Activated T-helper 17 cell treated with anti-CD3 and anti-CD28 coated beads, Interleukin-2, amount 50 U/mL, for 72 hours (primary cell): Measurements from ENCODE around the gene RFFL. TPM values are rescaled to one million over a fixed set of nuclear protein-coding genes. Genes with fewer than 3 reads are reported as not detected.

Source experiments
- ATAC-seq: fragments of 150-1000 bp; cut with Tn5 transposase; replicated peaks from 2 replicates; pipeline ENCODE4 v1.10.0; 2021; ENCODE audit warnings: mild to moderate bottlenecking, moderate library complexity
- H3K27ac Mint-ChIP-seq: one replicate; pipeline ENCODE4 v1.8.0; 2022; ENCODE audit warnings: mixed read lengths
- H3K27me3 Mint-ChIP-seq: one replicate; pipeline ENCODE4 v1.8.0; 2022; ENCODE audit warnings: mixed read lengths
- H3K36me3 Mint-ChIP-seq: one replicate; pipeline ENCODE4 v1.8.0; 2022; ENCODE audit warnings: low read depth, mild to moderate bottlenecking, mixed read lengths
- H3K4me1 Mint-ChIP-seq: one replicate; pipeline ENCODE4 v1.8.0; 2022; ENCODE audit warnings: mixed read lengths
- H3K4me3 Mint-ChIP-seq: one replicate; pipeline ENCODE4 v1.8.0; 2022; ENCODE audit warnings: mild to moderate bottlenecking, mixed read lengths
- H3K9me3 Mint-ChIP-seq: one replicate; pipeline ENCODE4 v1.8.0; 2022; ENCODE audit warnings: mixed read lengths
- total RNA-seq, 2 donors: library from RNA; stranded (reverse); gene quantifications; one replicate each; pipeline ENCODE4 v1.2.3, GENCODE V29; 2022

RFFL gene
- total RNA-seq, 2 donors from 2014 or later = 32.9 to 51.1 TPM

DNA sequence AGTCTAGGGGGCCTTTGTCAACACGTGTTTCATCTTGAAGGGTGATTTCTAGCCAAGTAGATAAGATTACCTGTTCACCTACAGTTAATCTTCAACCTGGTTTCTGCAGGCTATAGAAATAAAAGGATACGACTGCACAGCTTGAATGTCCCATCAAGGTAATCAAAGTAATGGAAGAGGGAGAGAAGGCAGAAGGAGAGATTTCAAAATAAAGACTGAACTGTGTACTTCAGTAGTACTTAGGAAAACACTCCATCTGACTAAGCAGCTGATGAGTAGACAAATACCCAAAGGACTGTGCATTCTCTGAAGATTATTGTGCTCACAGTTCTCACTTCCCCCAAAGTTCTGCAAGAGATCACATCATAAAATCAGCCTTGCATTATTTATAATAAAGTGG, 5.8 kb upstream of the RFFL start:
- H3K4me3 Mint-ChIP-seq = peak overlapping the region; percentile 5
- H3K4me1 Mint-ChIP-seq = peaks cover 44% of the 10 kb centered on the region
- H3K27me3 Mint-ChIP-seq = no peaks in the 10 kb centered on the region
- no peak for ATAC-seq
- H3K36me3 Mint-ChIP-seq = peaks cover 64% of the 10 kb centered on the region
- H3K9me3 Mint-ChIP-seq = no peaks in the 10 kb centered on the region
- H3K27ac Mint-ChIP-seq = no peak overlapping the region

DNA sequence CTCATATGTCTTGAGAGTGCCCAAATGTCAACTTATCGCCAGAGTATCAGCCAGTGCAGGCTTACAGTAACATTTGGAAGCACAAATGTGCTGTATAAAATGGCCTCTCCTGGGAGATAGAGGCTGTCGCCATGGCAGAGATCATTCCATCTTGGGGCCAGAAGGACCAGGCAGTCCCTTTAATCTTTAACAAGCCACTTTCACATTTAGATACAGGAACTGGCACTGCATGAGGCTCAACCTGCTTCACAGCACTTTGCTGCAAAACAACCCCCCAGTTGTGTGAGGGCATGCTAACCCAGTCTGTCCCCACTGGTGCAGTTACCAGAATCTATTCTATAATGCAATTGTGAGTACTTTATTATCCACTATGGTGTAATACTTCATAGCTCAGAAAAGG, 4.7 kb upstream of the RFFL start:
- H3K27ac Mint-ChIP-seq = no peak overlapping the region

DNA sequence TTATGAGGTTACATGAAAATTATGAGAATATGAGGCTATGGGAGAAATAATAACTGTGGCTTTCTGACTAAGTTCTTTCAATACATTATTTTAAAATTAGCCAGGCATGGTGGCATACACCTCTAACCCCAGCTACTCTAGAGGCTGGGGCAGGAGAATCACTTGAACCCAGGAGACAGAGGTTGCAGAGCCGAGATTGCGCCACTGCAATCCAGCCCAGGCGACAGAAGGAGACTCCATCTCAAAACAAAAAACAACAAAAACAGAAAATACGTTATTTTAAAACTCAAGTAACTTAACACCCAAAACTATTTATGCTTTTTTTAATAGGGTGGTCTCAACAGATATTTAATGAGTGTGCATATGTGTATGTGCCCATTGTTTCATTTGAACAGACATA, 2.4 kb upstream of the RFFL start:
- ATAC-seq = no peak
- Mint-ChIP-seq H3K4me1 (peaks cover 45% of the 10 kb centered on the region), H3K27ac (no peak overlapping the region), H3K27me3 (no peaks in the 10 kb centered on the region), H3K9me3 (no peaks in the 10 kb centered on the region), H3K36me3 (peaks cover 58% of the 10 kb centered on the region), H3K4me3 (peak overlapping the region; percentile 38)

More for the DNA sequence above, 4.7 kb upstream of the RFFL start:
- Mint-ChIP-seq H3K4me1 (peaks cover 41% of the 10 kb centered on the region), H3K27me3 (no peaks in the 10 kb centered on the region), H3K36me3 (peaks cover 60% of the 10 kb centered on the region), H3K4me3 (peak overlapping the region; percentile 43), H3K9me3 (no peaks in the 10 kb centered on the region)
- no peak for ATAC-seq

DNA sequence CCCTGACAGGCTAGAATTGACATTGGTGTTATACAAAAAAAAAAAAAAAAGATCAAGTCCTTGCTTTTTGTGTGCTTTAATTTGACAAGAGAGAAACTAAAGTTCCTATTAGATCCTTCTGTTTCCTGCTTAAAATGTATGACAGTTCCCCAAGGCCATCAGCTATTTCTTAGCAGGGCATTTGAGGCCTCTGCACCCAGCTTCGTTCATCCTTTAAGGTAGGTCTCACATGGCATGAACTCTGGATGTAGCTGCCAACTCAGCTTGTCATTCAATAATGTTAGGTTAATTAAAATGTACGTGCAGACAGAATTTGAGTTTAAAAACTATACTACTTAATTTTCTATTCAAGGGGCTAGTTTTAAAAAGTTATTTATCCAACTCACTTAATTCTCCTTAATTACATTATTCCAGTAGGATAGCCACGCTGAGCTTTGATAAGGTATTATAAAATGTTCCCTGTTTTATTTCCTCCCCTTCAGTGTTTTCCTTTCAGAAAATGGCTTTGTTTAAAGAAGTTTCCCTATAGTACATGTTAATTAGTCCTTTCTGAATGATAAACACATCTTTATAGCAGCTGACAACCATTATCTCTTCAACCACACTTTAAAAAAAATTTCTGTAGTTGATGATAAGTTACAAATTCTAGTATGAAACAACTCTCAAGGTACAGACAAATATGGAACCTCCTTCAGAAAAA, 1.2 kb upstream of the RFFL start:
- H3K27me3 Mint-ChIP-seq = no peaks in the 10 kb centered on the region
- peaks cover 48% of the 10 kb centered on the region for H3K4me1 Mint-ChIP-seq
- peaks cover 61% of the 10 kb centered on the region for H3K36me3 Mint-ChIP-seq
- H3K4me3 Mint-ChIP-seq = peak overlapping the region; percentile 57
- no peaks in the 10 kb centered on the region for H3K9me3 Mint-ChIP-seq
- ATAC-seq = no peak
- peak overlapping the region; percentile 78 for H3K27ac Mint-ChIP-seq

DNA sequence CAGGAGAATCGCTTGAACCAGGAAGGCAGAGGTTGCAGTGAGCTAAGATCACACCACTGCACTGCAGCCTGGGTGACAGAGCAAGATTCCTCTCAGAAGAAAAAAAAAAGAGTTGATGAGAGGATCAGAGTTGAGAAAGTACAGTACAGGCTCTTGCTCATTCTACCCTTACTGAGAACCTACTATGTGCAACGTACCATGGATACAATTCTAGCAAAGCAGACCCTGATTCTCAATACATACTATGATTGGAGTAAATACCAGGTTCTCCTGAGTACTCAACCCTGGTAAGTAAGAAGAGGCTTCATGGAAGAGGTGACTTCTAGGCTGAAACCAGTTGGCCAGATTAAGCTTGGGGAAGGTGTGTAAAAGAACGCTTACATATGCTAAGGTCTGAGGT, 1.2 kb downstream of the RFFL start:
- no peak for ATAC-seq
- Mint-ChIP-seq H3K4me1 (peaks cover 43% of the 10 kb centered on the region), H3K9me3 (no peaks in the 10 kb centered on the region), H3K27ac (peak overlapping the region; percentile 78), H3K36me3 (peaks cover 64% of the 10 kb centered on the region), H3K4me3 (peak overlapping the region; percentile 57), H3K27me3 (no peaks in the 10 kb centered on the region)

DNA sequence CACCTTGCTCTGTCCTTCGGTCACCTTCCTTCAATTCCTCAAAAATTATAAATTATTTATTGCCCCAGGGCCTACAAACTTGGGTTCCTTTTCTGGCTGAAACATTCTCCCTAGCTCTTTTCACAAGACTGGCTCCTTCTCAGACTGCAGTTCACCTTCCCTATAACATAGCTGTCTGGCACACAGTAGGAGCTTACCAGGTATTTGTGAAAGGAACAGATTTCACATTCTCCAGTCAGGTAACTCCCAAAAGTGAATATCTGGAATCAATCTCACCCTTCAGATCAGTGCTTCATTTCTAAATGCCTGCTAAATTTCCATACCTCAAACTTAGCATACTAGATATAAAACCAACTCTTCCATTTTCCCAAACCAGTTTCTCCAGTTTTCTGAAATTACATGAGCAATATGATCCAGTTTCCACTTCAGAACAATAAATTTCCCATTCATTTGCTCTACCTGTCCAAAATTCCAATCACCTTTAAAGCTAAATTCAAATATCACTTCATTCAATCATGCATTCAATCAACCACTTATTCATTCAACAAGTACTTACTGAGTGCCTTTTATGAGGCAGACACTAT, 6.1 kb downstream of the RFFL start:
- Mint-ChIP-seq H3K9me3 (peaks cover 3% of the 10 kb centered on the region), H3K27me3 (no peaks in the 10 kb centered on the region), H3K27ac (peak overlapping the region; percentile 53), H3K4me1 (peaks cover 43% of the 10 kb centered on the region), H3K4me3 (no peak overlapping the region), H3K36me3 (peaks cover 47% of the 10 kb centered on the region)
- no peak for ATAC-seq

DNA sequence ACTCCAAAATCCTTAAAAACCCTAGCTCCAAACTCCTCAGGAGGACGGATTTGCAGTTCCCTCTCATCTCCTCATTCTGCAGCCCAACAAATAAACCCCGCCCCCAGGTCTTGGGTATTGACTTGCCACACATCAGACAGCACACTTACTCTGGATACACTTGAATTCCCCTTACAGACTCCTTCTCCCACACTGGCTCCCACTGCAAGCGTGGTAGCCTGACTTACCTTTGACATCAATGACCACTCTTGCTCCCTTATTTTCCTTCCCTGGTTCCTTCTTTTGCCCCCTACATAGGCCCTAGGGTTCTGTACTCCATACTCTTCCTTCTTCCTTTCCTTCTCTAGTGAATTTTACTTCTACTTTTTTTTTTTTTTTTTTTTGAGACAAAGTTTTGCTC, 7.5 kb downstream of the RFFL start:
- H3K4me1 Mint-ChIP-seq = peaks cover 52% of the 10 kb centered on the region
- peaks cover 3% of the 10 kb centered on the region for H3K9me3 Mint-ChIP-seq
- no peak for ATAC-seq
- peaks cover 36% of the 10 kb centered on the region for H3K36me3 Mint-ChIP-seq
- H3K4me3 Mint-ChIP-seq = no peak overlapping the region
- H3K27ac Mint-ChIP-seq = peak overlapping the region; percentile 67
- no peaks in the 10 kb centered on the region for H3K27me3 Mint-ChIP-seq

DNA sequence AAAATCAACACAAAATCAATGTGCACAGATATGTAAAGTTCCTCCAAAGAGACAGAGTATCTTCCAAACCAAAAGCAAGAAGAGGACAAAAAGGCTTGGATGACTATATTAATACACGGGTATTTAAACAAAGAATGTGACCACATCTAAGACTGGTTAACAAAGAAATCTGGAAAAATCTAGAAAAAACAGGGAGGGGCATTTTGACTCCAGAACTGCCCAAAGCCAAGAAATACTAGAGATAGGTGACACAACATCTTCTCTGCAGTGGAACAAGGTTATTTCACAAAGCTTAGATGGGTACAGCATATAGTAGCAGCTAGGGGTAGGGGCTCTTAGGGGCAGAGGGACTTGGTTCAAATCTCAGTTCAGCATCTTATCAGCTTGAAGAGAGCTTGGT, 10.3 kb downstream of the RFFL start:
- H3K27ac Mint-ChIP-seq = peak overlapping the region; percentile 83
- H3K27me3 Mint-ChIP-seq = no peaks in the 10 kb centered on the region
- peaks cover 60% of the 10 kb centered on the region for H3K4me1 Mint-ChIP-seq
- ATAC-seq = no peak
- peaks cover 22% of the 10 kb centered on the region for H3K36me3 Mint-ChIP-seq
- peak overlapping the region; percentile 65 for H3K4me3 Mint-ChIP-seq
- H3K9me3 Mint-ChIP-seq = peaks cover 3% of the 10 kb centered on the region

DNA sequence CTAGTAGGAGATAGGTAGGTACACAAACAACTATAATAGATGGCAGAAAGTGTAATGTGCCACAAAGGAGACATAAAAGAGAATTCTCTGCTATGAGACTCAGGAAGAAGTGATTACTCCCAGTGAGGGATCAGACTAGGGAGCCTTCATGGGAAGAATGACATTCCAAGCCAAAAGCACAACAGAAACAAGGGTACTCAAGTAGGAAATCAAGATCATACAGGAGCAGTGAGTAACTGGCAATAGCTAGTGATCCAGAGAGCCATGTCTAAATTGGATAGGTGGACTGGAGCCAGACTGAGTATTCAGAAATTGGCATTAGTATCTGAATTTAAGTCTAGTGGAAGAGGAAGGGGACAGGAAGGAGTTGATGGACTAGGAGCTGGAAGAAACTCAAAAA, 10.7 kb downstream of the RFFL start:
- no peak for ATAC-seq
- Mint-ChIP-seq H3K4me3 (peak overlapping the region; percentile 65), H3K36me3 (peaks cover 20% of the 10 kb centered on the region), H3K27ac (peak overlapping the region; percentile 83), H3K9me3 (peaks cover 3% of the 10 kb centered on the region), H3K27me3 (no peaks in the 10 kb centered on the region), H3K4me1 (peaks cover 56% of the 10 kb centered on the region)

DNA sequence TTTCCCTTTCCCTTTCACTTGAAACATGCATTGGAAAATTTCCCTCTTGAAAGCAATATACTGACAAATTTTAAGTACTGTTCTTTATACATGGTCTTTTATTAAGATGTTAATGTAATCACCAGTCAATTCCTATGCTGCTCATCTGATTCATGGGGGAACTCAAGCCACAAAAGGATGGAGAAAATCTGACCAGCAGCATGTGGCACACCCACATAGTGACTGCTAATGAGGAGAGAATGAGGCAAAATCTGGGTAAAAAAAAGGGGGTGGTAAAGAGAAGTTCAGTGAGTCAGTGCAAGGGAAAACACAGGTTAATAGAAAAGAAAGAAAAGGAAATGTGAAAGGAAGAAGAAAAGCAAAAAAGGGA, 11.3 kb downstream of the RFFL start:
- Mint-ChIP-seq H3K27ac (peak overlapping the region; percentile 83), H3K4me3 (peak overlapping the region; percentile 65), H3K9me3 (peaks cover 3% of the 10 kb centered on the region), H3K36me3 (peaks cover 14% of the 10 kb centered on the region), H3K4me1 (peaks cover 52% of the 10 kb centered on the region), H3K27me3 (no peaks in the 10 kb centered on the region)
- ATAC-seq = peak; percentile 70

DNA sequence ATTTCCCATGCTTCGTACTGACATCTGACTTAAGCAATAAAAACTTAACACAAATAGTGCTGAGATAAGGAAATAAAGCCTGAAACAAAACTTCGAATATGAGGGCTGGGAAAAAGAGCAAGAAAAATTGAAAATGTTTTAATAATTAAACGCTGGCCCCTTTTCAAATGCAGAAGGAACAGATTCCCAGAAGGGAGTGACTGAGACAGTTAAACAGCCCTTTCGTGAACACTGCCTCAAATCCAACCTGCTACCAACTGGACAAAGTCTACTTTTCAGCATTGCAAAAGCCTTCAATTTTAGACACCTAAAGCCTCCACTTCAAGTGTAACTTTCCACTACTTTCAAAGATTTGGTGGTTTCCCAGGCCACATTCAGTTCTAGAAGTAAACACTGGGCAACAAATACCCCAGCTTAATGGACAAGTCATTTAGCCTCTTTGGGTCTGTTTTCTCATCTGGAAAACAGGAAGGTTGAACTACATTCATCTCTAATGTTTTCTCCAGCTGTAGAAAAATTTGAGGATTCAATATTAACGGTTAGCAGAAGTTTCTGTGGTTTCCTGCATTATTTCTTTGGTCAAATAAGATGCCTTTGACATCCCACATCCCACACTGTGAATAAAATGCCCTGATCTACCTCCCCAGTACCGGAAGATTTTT, 11.8 kb downstream of the RFFL start:
- peaks cover 18% of the 10 kb centered on the region for H3K36me3 Mint-ChIP-seq
- peaks cover 3% of the 10 kb centered on the region for H3K9me3 Mint-ChIP-seq
- ATAC-seq = peak; percentile 41
- H3K4me3 Mint-ChIP-seq = peak overlapping the region; percentile 65
- H3K27me3 Mint-ChIP-seq = no peaks in the 10 kb centered on the region
- peaks cover 57% of the 10 kb centered on the region for H3K4me1 Mint-ChIP-seq
- H3K27ac Mint-ChIP-seq = peak overlapping the region; percentile 83

DNA sequence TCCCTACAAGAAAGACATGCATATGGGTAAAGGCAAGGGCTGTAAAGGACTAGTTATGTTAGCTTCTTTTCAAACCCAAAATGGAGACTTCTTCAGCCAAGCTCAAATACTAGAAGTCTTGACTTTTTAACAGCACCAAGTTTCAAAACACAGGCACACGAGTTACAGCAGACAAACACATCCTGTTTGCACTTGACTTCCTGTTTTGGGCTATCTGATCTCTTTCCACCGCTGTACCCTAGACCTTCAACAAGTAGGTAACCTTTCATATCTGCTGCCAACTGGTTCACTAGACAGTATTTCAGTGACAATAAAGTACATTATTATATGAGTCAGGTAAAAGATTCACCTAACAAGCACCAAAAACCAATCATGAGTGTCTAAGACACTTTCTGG, 12.3 kb downstream of the RFFL start:
- Mint-ChIP-seq H3K36me3 (peaks cover 23% of the 10 kb centered on the region), H3K27ac (peak overlapping the region; percentile 83), H3K4me3 (peak overlapping the region; percentile 65), H3K4me1 (peaks cover 61% of the 10 kb centered on the region), H3K9me3 (peaks cover 3% of the 10 kb centered on the region), H3K27me3 (no peaks in the 10 kb centered on the region)
- peak; percentile 22 for ATAC-seq

DNA sequence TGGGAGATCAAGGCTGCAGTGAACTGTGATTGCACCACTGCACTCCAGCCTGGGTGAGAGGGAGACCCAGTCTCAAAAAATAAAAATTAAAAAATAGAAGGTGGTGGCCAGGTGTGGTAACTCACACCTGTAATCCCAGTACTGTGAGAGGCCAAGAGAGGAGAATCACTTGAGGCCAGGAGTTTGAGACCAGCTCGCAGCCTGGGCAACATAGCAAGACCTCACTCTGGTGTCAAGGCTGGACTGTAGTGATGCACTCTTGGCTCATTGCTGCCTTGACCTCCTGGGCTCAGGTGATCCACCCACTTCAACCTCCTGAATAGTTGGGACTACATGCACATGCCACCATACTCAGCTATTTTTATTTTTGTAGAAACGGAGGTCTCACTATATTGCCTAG, 13.3 kb downstream of the RFFL start:
- Mint-ChIP-seq H3K36me3 (peaks cover 17% of the 10 kb centered on the region), H3K4me1 (peaks cover 61% of the 10 kb centered on the region), H3K9me3 (peaks cover 3% of the 10 kb centered on the region), H3K27ac (no peak overlapping the region), H3K27me3 (no peaks in the 10 kb centered on the region), H3K4me3 (no peak overlapping the region)
- no peak for ATAC-seq

DNA sequence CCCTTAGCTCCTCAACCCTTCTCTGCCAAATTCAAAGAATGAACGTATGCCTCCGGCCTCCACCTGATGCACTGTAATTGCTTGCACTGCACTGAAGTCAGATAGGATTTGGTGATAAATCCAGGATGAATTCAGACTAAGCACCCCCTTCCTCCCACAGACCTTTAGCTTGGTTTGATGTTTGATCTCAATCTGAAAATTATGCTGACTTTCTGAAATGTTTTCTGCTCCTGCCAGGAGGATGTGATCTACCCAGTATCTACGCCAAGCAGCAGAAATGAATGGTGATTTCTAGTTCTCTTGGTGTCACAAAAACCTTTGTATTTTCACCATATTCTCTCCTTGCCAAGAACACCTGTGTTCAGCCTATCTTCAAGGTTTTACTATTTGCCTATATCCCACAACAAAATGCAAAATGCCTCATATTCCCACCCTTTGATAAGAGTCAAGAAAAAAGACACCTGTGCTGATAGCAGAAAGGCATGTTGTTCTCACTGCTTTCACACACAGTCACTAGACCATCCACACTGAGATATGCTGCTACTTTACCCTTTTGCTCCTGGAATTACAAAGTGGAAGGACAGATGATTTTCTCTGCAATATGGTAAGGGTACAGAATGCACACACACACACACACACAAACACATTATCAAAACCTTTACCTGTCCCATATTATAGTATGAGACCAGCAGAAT, 14.7 kb downstream of the RFFL start:
- ATAC-seq = no peak
- Mint-ChIP-seq H3K36me3 (peaks cover 17% of the 10 kb centered on the region), H3K4me3 (peak overlapping the region; percentile 57), H3K4me1 (peaks cover 60% of the 10 kb centered on the region), H3K27me3 (no peaks in the 10 kb centered on the region), H3K9me3 (peaks cover 3% of the 10 kb centered on the region), H3K27ac (peak overlapping the region; percentile 65)
